OCI-LY3 (cell line): ENCODE results near the gene PIP4P1.

Experiments used
- EZH2phosphoT487 ChIP-seq: fragments of 200-600 bp; shearing (Covaris generic); IDR thresholded peaks from 2 replicates; pipeline ENCODE4 v1.6.1; 2018; ENCODE audit warnings: antibody characterized with exemption, mixed run types, low read depth
- TF ChIP-seq, protein P1 (sequence below): fragments of 200-600, 300-600 bp; sonication (generic); IDR thresholded peaks from 2 replicates; pipeline ENCODE4 v1.5.1; 2014; ENCODE audit warnings: antibody characterized with exemption, low read length, low read depth

DNA sequence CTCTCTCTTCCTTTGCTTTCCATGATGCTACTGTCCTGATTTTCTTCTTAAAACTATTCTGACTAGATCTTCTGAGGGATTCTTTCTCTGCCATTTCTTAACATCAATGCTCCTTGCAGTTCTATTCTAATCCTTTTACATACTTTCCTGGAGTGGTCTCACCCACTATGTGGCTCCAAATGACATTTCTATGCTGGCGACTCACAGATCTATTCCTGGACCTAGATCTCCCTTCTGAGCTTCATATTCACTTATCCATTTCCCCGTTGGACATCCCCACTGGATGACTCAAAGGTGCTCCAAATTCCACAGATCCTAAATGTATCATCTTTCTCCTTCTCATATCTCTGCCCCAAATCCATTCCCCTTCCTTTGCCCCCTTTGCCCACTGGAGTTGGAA, 52.0 kb downstream of the PIP4P1 start:
- TF ChIP-seq, protein P1, sequence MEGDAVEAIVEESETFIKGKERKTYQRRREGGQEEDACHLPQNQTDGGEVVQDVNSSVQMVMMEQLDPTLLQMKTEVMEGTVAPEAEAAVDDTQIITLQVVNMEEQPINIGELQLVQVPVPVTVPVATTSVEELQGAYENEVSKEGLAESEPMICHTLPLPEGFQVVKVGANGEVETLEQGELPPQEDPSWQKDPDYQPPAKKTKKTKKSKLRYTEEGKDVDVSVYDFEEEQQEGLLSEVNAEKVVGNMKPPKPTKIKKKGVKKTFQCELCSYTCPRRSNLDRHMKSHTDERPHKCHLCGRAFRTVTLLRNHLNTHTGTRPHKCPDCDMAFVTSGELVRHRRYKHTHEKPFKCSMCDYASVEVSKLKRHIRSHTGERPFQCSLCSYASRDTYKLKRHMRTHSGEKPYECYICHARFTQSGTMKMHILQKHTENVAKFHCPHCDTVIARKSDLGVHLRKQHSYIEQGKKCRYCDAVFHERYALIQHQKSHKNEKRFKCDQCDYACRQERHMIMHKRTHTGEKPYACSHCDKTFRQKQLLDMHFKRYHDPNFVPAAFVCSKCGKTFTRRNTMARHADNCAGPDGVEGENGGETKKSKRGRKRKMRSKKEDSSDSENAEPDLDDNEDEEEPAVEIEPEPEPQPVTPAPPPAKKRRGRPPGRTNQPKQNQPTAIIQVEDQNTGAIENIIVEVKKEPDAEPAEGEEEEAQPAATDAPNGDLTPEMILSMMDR = no peak
- no peak for TF ChIP-seq EZH2phosphoT487
